ENCODE data around the gene CCDC3.

- TF ChIP-seq CTCF (IDR thresholded peaks at IDR 0.05) (no peak), POLR2A (IDR thresholded peaks at IDR 0.05) (no peak)
These were observed 22.2 kb upstream of the CCDC3 start for GRCh38 chr10:13023754-13024153.
